ENCODE data around the gene HERPUD1. TPM values are rescaled to one million over a fixed set of nuclear protein-coding genes. Genes with fewer than 3 reads are reported as not detected.
"Not testable (repeated sequence)": the region's sequence is repeated elsewhere in the genome, so short reads cannot be mapped to it uniquely, and the experiment has no call there.

HERPUD1 gene
- total RNA-seq, 1 donor from 2014 or later: 178 TPM

DNA sequence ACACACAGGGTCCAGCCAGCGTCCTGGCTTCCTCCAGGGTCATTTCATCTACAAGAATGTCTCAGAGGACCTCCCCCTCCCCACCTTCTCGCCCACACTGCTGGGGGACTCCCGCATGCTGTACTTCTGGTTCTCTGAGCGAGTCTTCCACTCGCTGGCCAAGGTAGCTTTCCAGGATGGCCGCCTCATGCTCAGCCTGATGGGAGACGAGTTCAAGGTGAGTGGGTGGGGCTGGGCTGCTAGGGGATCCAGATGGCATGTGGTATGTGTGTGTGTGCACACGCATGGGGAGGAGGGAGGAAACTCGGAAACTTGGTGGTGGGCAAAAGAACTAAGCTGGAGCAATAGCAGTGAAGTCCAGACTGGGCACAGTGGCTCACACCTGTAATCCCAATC lies 41.4 kb downstream of the HERPUD1 start:
- Mint-ChIP-seq H3K4me1 (ENCODE audit: low read depth) (peaks cover 33% of the 10 kb centered on the region), H3K27ac (peak overlapping the region; percentile 56)
- intact Hi-C loops (cut with micrococcal nuclease): no loop called here

DNA sequence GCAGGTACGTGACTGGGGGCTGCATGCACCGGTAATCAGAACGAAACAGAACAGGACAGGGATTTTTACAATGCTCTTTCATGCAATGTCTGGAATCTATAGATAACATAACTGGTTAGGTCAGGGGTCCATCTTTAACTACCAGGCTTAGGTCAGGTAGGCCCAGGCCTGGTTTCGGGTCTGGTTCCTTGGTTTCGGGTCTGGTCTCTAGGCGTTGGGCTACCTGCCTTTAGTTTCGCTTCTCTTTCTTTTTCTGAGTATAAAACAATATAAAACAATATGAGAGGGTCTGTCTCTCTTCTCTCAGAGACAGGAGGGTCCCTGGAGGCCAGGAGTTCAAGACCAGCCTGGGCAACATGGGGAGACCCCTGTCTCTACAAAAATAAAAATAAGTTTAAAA lies 42.0 kb downstream of the HERPUD1 start:
- H3K27ac Mint-ChIP-seq; H3K27me3 Mint-ChIP-seq (ENCODE audit: insufficient read depth); H3K36me3 Mint-ChIP-seq (ENCODE audit: low read depth); DNase-seq (ENCODE audit: low spot score); H3K4me3 Mint-ChIP-seq; H3K9me3 Mint-ChIP-seq; intact Hi-C loops (cut with micrococcal nuclease): not testable (repeated sequence)
- peaks cover 33% of the 10 kb centered on the region for H3K4me1 Mint-ChIP-seq (ENCODE audit: low read depth)

More for the DNA sequence above, 41.4 kb downstream of the HERPUD1 start:
- Mint-ChIP-seq H3K9me3 (no peaks in the 10 kb centered on the region), H3K27me3 (ENCODE audit: insufficient read depth) (no peaks in the 10 kb centered on the region), H3K4me3 (no peak overlapping the region), H3K36me3 (ENCODE audit: low read depth) (no peaks in the 10 kb centered on the region)
- DNase-seq (ENCODE audit: low spot score): no peak

- H3K4me1 Mint-ChIP-seq (ENCODE audit: low read depth): peaks cover 33% of the 10 kb centered on the region
Measured at GRCh38 chr16:56974549-56975300, 42.8 kb downstream of the HERPUD1 start.

DNA sequence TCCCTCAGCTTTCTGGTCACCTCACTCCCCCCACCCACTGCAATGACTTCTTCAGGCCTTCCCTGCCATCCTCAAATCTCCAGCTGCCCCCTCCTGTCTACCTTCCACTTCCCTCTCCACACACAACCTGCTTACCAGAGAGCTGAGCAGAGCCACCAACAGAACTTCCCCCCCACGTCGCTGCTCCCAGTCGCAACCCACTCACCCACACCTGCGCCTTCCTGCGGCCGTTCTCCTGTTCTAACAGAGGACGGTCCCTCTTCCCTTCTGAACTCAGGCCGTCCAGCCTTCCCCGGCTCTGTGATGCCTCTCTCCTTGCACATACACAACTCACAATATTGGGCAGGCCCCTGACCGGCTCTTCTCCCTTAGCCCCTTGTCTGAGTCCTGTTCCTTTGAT lies 43.8 kb downstream of the HERPUD1 start:
- Mint-ChIP-seq H3K27me3 (ENCODE audit: insufficient read depth) (no peaks in the 10 kb centered on the region), H3K27ac (no peak overlapping the region), H3K4me3 (no peak overlapping the region), H3K4me1 (ENCODE audit: low read depth) (peaks cover 34% of the 10 kb centered on the region), H3K36me3 (ENCODE audit: low read depth) (no peaks in the 10 kb centered on the region), H3K9me3 (no peaks in the 10 kb centered on the region)
- intact Hi-C loops (cut with micrococcal nuclease): no loop called here
- DNase-seq (ENCODE audit: low spot score): no peak

More at GRCh38 chr16:56974549-56975300, 42.8 kb downstream of the HERPUD1 start:
- Mint-ChIP-seq H3K36me3 (ENCODE audit: low read depth) (no peaks in the 10 kb centered on the region), H3K27me3 (ENCODE audit: insufficient read depth) (no peaks in the 10 kb centered on the region), H3K9me3 (no peaks in the 10 kb centered on the region), H3K4me3 (no peak overlapping the region), H3K27ac (peak overlapping the region; percentile 26)
- no peak for DNase-seq (ENCODE audit: low spot score)
- intact Hi-C loops (cut with micrococcal nuclease): no loop called here

GRCh38 chr16:56977216-56977615 lies 45.3 kb downstream of the HERPUD1 start:
- peaks cover 44% of the 10 kb centered on the region for H3K4me1 Mint-ChIP-seq (ENCODE audit: low read depth)
- H3K27me3 Mint-ChIP-seq (ENCODE audit: insufficient read depth): no peaks in the 10 kb centered on the region
- H3K9me3 Mint-ChIP-seq: no peaks in the 10 kb centered on the region
- H3K36me3 Mint-ChIP-seq (ENCODE audit: low read depth): peaks cover 12% of the 10 kb centered on the region
- no peak overlapping the region for H3K27ac Mint-ChIP-seq
- H3K4me3 Mint-ChIP-seq: no peak overlapping the region
- no peak for DNase-seq (ENCODE audit: low spot score)
- intact Hi-C loops (cut with micrococcal nuclease): no loop called here

DNA sequence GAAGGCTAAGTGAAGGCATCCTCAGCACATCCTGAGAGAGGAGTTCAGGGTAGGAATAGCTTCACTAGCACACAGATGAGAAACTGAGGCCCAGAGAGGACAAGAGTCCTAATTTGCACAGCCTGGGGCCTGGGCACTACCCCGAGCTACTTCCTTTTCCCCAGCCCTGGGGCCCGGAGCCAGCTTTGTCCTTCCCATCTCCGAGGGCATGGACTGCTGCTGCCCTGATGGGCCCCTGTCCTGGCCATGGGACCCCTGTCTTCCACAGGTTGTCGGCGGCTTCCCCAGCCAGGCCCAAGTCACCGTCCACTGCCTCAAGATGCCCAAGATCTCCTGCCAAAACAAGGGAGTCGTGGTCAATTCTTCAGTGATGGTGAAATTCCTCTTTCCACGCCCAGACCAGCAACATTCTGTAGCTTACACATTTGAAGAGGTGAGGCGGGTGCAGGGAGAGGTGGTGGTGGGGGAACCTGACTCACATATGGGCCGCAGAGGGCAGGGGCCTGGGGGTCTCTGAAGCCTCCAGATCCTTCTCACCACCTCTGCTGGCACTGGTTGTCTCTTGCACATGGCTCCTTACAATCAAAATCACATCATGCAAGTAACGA lies 46.0 kb downstream of the HERPUD1 start:
- intact Hi-C loops (cut with micrococcal nuclease): no loop called here
- H3K4me3 Mint-ChIP-seq: no peak overlapping the region
- peaks cover 19% of the 10 kb centered on the region for H3K36me3 Mint-ChIP-seq (ENCODE audit: low read depth)
- H3K9me3 Mint-ChIP-seq: no peaks in the 10 kb centered on the region
- DNase-seq (ENCODE audit: low spot score): no peak
- H3K27ac Mint-ChIP-seq: no peak overlapping the region
- peaks cover 52% of the 10 kb centered on the region for H3K4me1 Mint-ChIP-seq (ENCODE audit: low read depth)
- no peaks in the 10 kb centered on the region for H3K27me3 Mint-ChIP-seq (ENCODE audit: insufficient read depth)

GRCh38 chr16:56980201-56980535 lies 48.2 kb downstream of the HERPUD1 start:
- Mint-ChIP-seq H3K4me1 (ENCODE audit: low read depth) (peaks cover 52% of the 10 kb centered on the region), H3K4me3 (no peak overlapping the region), H3K27ac (no peak overlapping the region), H3K27me3 (ENCODE audit: insufficient read depth) (no peaks in the 10 kb centered on the region), H3K36me3 (ENCODE audit: low read depth) (peaks cover 31% of the 10 kb centered on the region), H3K9me3 (no peaks in the 10 kb centered on the region)
- intact Hi-C loops (cut with micrococcal nuclease): no loop called here
- DNase-seq (ENCODE audit: low spot score): no peak

DNA sequence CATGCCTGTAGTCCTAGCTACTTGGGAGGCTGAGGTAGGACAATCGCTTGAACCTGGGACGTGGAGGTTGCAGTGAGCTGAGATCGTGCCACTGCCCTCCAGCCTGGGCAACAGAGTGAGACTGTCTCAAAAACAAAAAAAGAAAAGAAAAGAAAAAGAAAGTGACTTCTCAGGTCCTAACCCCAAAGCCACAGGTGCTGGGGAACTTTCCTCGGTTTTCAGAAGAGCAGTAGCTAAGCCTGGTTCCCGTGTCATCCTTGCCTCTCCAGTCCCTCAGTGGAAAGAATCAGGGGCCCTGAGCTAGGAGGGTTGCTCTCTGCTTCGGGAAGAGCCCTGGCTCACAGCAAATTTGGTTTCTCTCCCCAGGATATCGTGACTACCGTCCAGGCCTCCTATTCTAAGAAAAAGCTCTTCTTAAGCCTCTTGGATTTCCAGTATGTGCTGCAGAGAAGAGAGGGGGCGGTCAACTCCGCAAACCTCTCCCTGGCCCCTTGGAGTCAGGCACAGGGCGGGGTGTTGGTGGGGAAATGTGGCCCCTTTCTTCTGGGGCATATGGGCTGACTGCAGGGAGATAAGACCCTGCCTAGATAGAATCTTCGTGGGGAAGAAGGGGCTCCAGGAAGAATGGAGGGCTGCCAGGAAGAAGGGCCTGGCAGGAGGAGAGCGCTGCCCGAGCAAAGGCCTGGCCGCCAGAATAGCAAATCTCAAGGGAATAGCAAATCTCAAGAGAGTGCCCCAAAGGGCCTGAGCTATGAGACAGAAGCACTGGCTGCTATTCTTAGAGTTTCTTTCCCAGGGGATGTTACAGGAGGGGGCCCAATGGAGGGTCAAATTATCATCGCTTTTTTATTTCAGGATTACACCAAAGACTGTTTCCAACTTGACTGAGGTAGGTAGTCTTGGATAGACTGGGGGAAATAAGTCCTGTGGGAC lies 49.1 kb downstream of the HERPUD1 start:
- intact Hi-C loops (cut with micrococcal nuclease): no loop called here
- no peak overlapping the region for H3K4me3 Mint-ChIP-seq

GRCh38 chr16:56981729-56982271 lies 49.9 kb downstream of the HERPUD1 start:
- H3K4me3 Mint-ChIP-seq: no peak overlapping the region
- no peaks in the 10 kb centered on the region for H3K27me3 Mint-ChIP-seq (ENCODE audit: insufficient read depth)
- peaks cover 37% of the 10 kb centered on the region for H3K36me3 Mint-ChIP-seq (ENCODE audit: low read depth)
- H3K9me3 Mint-ChIP-seq: no peaks in the 10 kb centered on the region
- DNase-seq (ENCODE audit: low spot score): no peak
- intact Hi-C loops (cut with micrococcal nuclease): no loop called here
- peaks cover 58% of the 10 kb centered on the region for H3K4me1 Mint-ChIP-seq (ENCODE audit: low read depth)
- peak overlapping the region; percentile 45 for H3K27ac Mint-ChIP-seq

More for the DNA sequence above, 49.1 kb downstream of the HERPUD1 start:
- no peak for DNase-seq (ENCODE audit: low spot score)
- H3K27me3 Mint-ChIP-seq (ENCODE audit: insufficient read depth): no peaks in the 10 kb centered on the region
- H3K4me1 Mint-ChIP-seq (ENCODE audit: low read depth): peaks cover 52% of the 10 kb centered on the region
- peak overlapping the region; percentile 70 for H3K27ac Mint-ChIP-seq
- H3K9me3 Mint-ChIP-seq: no peaks in the 10 kb centered on the region
- H3K36me3 Mint-ChIP-seq (ENCODE audit: low read depth): peaks cover 33% of the 10 kb centered on the region

DNA sequence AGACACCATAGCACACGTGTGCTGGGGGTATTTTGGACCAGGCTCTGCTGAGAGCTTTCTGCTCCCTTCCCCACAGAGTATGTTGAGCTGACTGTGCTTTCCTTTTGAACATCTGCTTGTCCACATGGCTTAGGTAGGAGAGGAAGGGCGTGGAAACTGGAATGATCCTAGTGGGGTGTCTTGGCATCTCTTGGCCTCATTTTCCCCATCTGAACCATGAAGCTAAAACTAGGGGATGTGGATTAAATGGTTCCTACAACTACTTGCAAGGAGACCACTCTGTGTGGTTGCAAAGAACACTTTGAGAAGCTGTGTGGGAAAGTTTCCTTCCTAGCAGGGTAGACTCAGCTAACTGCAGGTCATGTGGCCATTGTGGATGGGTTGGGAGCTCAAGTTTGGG lies 50.8 kb downstream of the HERPUD1 start:
- intact Hi-C loops (cut with micrococcal nuclease): no loop called here
- Mint-ChIP-seq H3K27ac (peak overlapping the region; percentile 4), H3K36me3 (ENCODE audit: low read depth) (peaks cover 41% of the 10 kb centered on the region)

DNA sequence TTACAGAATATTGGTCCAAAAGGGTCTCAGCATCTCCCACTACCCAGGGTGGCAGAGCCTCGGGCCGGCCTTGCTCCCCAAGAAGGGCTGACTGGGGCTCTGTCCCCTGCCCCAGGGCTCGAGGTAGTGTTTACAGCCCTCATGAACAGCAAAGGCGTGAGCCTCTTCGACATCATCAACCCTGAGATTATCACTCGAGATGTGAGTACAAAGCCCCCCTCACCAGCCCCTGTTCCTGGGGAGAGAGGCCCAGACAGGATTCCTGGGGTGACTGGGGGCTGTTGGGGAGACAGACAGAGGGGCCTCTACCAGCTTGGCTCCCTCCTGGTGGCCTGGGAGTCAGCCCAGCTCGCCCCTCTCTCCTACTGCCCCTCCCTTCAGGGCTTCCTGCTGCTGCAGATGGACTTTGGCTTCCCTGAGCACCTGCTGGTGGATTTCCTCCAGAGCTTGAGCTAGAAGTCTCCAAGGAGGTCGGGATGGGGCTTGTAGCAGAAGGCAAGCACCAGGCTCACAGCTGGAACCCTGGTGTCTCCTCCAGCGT lies 51.3 kb downstream of the HERPUD1 start:
- Mint-ChIP-seq H3K27ac (peak overlapping the region; percentile 4), H3K36me3 (ENCODE audit: low read depth) (peaks cover 46% of the 10 kb centered on the region), H3K27me3 (ENCODE audit: insufficient read depth) (no peaks in the 10 kb centered on the region), H3K4me3 (no peak overlapping the region), H3K4me1 (ENCODE audit: low read depth) (peaks cover 73% of the 10 kb centered on the region), H3K9me3 (no peaks in the 10 kb centered on the region)
- intact Hi-C loops (cut with micrococcal nuclease): no loop called here
- DNase-seq (ENCODE audit: low spot score): no peak

More for the DNA sequence above, 50.8 kb downstream of the HERPUD1 start:
- H3K4me1 Mint-ChIP-seq (ENCODE audit: low read depth): peaks cover 67% of the 10 kb centered on the region
- no peak overlapping the region for H3K4me3 Mint-ChIP-seq
- H3K9me3 Mint-ChIP-seq: no peaks in the 10 kb centered on the region
- DNase-seq (ENCODE audit: low spot score): no peak
- H3K27me3 Mint-ChIP-seq (ENCODE audit: insufficient read depth): no peaks in the 10 kb centered on the region

- Mint-ChIP-seq H3K4me1 (ENCODE audit: low read depth) (peaks cover 81% of the 10 kb centered on the region), H3K27ac (peak overlapping the region; percentile 54), H3K27me3 (ENCODE audit: insufficient read depth) (no peaks in the 10 kb centered on the region), H3K4me3 (peak overlapping the region; percentile 2), H3K9me3 (no peaks in the 10 kb centered on the region), H3K36me3 (ENCODE audit: low read depth) (peaks cover 53% of the 10 kb centered on the region)
- DNase-seq (ENCODE audit: low spot score): no peak
- intact Hi-C loops (cut with micrococcal nuclease): no loop called here
Measured at GRCh38 chr16:56984639-56985038, 52.7 kb downstream of the HERPUD1 start.
